HepG2 (cell line): ENCODE measurements around the gene NRL. TPM values are rescaled to one million over a fixed set of nuclear protein-coding genes. Genes with fewer than 3 reads are reported as not detected.
A peak's percentile ranks its signal among the peaks of the same experiment; 100 is the strongest.

Experiments
- AGO2 ChIP-seq: fragments of 200-400 bp; formaldehyde crosslinking; optimal IDR thresholded peaks from 2 replicates; pipeline ENCODE3; 2017; ENCODE audit warnings: mild to moderate bottlenecking, low read depth, low read length, moderate library complexity
- BRCA1 ChIP-seq: sonication (generic); formaldehyde crosslinking; IDR thresholded peaks from 2 replicates; pipeline ENCODE4 v1.4.0; 2020; ENCODE audit warnings: missing genetic modification reagents
- ERF ChIP-seq: IDR thresholded peaks from 2 replicates; pipeline ENCODE4 v1.6.1; 2018; ENCODE audit warnings: missing biosample characterization, missing genetic modification reagents
- ETV5 ChIP-seq: IDR thresholded peaks from 2 replicates; pipeline ENCODE4 v1.6.1; 2018; ENCODE audit warnings: missing biosample characterization, missing genetic modification reagents, inconsistent platforms, borderline replicate concordance
- FLYWCH1 ChIP-seq: sonication (generic); formaldehyde crosslinking; IDR thresholded peaks from 2 replicates; pipeline ENCODE4 v1.8.1; 2023; ENCODE audit warnings: mild to moderate bottlenecking, missing genetic modification reagents
- GMEB2 ChIP-seq: IDR thresholded peaks from 2 replicates; pipeline ENCODE4 v1.6.1; 2016; ENCODE audit warnings: missing biosample characterization, missing genetic modification reagents, low read depth
- HMG20A ChIP-seq: IDR thresholded peaks from 2 replicates; pipeline ENCODE4 v1.6.1; 2016; ENCODE audit warnings: borderline replicate concordance
- HNRNPL ChIP-seq: fragments of 200-400 bp; formaldehyde crosslinking; IDR thresholded peaks from 2 replicates; pipeline ENCODE4 v1.6.1; 2017; ENCODE audit warnings: mild to moderate bottlenecking, low read depth, low read length
- HOXA3 ChIP-seq: sonication (generic); formaldehyde crosslinking; IDR thresholded peaks from 2 replicates; pipeline ENCODE4 v1.5.0; 2020; ENCODE audit warnings: missing genetic modification reagents
- JUN ChIP-seq: sonication (generic); formaldehyde crosslinking; IDR thresholded peaks from 2 replicates; pipeline ENCODE4 v1.4.0; 2020; ENCODE audit warnings: mild to moderate bottlenecking, missing genetic modification reagents
- JUND ChIP-seq: sonication (generic); formaldehyde crosslinking; IDR thresholded peaks from 2 replicates; pipeline ENCODE4 v1.8.0; 2022; ENCODE audit warnings: mild to moderate bottlenecking, missing genetic modification reagents
- MAFF ChIP-seq: IDR thresholded peaks from 2 replicates; pipeline ENCODE4 v1.6.1; 2011; ENCODE audit warnings: low read depth, low read length, improper control_type of control experiment
- MYNN ChIP-seq: sonication (generic); formaldehyde crosslinking; IDR thresholded peaks from 2 replicates; pipeline ENCODE4 v1.4.0; 2020; ENCODE audit warnings: mild to moderate bottlenecking, low read depth, missing genetic modification reagents
- NCOA2 ChIP-seq: sonication (generic); formaldehyde crosslinking; IDR thresholded peaks from 2 replicates; pipeline ENCODE4 v1.8.0; 2022; ENCODE audit warnings: inconsistent platforms
- PRPF4 ChIP-seq: fragments of 200-400 bp; formaldehyde crosslinking; IDR thresholded peaks from 2 replicates; pipeline ENCODE4 v1.6.1; 2016; ENCODE audit warnings: low read length, low read depth; ENCODE audit not compliant: poor library complexity, severe bottlenecking
- SCMH1 ChIP-seq: sonication (generic); formaldehyde crosslinking; IDR thresholded peaks from 2 replicates; pipeline ENCODE4 v1.9.0; 2021; ENCODE audit warnings: missing genetic modification reagents, mild to moderate bottlenecking, borderline replicate concordance
- SIN3A ChIP-seq: IDR thresholded peaks from 2 replicates; pipeline ENCODE4 v1.6.1; 2011; ENCODE audit warnings: low read depth, mild to moderate bottlenecking, control low read depth, low read length, borderline replicate concordance
- SMAD3 ChIP-seq: sonication (generic); formaldehyde crosslinking; IDR thresholded peaks from 2 replicates; pipeline ENCODE4 v1.4.0; 2020; ENCODE audit warnings: missing genetic modification reagents
- TBL1XR1 ChIP-seq: fragments of 150-350 bp; IDR thresholded peaks from 2 replicates; pipeline ENCODE4 v1.6.1; 2014; ENCODE audit warnings: borderline replicate concordance, low read length; ENCODE audit not compliant: partially characterized antibody
- WIZ ChIP-seq: sonication (generic); formaldehyde crosslinking; IDR thresholded peaks from 2 replicates; pipeline ENCODE4 v1.5.1; 2020; ENCODE audit warnings: mild to moderate bottlenecking, missing genetic modification reagents
- ZBTB21 ChIP-seq: sonication (generic); formaldehyde crosslinking; IDR thresholded peaks from 2 replicates; pipeline ENCODE4 v1.4.0; 2020; ENCODE audit warnings: missing genetic modification reagents
- ZFP91 ChIP-seq: sonication (generic); formaldehyde crosslinking; IDR thresholded peaks from 2 replicates; pipeline ENCODE4 v1.9.0; 2022; ENCODE audit warnings: missing genetic modification reagents, mild to moderate bottlenecking, borderline replicate concordance
- ZFYVE20 ChIP-seq: sonication (generic); formaldehyde crosslinking; IDR thresholded peaks from 2 replicates; pipeline ENCODE4 v1.8.0; 2023; ENCODE audit warnings: low read depth, mild to moderate bottlenecking, moderate library complexity, missing genetic modification reagents, borderline replicate concordance
- ZNF253 ChIP-seq: sonication (generic); formaldehyde crosslinking; IDR thresholded peaks from 2 replicates; pipeline ENCODE4 v1.8.0; 2022; ENCODE audit warnings: mild to moderate bottlenecking, missing genetic modification reagents, borderline replicate concordance
- ZNF350 ChIP-seq: sonication (generic); formaldehyde crosslinking; IDR thresholded peaks from 2 replicates; pipeline ENCODE4 v1.4.0; 2020; ENCODE audit warnings: mild to moderate bottlenecking, low read depth, missing genetic modification reagents, borderline replicate concordance
- ZNF570 ChIP-seq: sonication (generic); formaldehyde crosslinking; IDR thresholded peaks from 2 replicates; pipeline ENCODE4 v1.4.0; 2020; ENCODE audit warnings: mild to moderate bottlenecking, missing genetic modification reagents, borderline replicate concordance
- ZNF614 ChIP-seq: IDR thresholded peaks from 2 replicates; pipeline ENCODE4 v1.6.1; 2018; ENCODE audit warnings: missing biosample characterization, missing genetic modification reagents, inconsistent platforms, borderline replicate concordance
- ZNF782 ChIP-seq: sonication (generic); formaldehyde crosslinking; IDR thresholded peaks from 2 replicates; pipeline ENCODE4 v1.4.0; 2020; ENCODE audit warnings: missing genetic modification reagents, mild to moderate bottlenecking, borderline replicate concordance
- polyA plus RNA-seq, 8 experiments: library from polyadenylated mRNA; depleted of rRNA in 3 of 8; stranded (reverse) in 7 of 8; unstranded in 1 of 8; fragments of >200 nt; fragmentation: Illumina TruSeq in 4 of 8; extraction: Trizol in 4 of 8; gene quantifications; 2 replicates each; pipeline versions ENCODE4 v1.2.1 to v1.2.3, GENCODE V29; 2011 to 2016; ENCODE audit warnings: low read depth in 4 of 8, missing spikeins in 1 of 8, mixed read lengths in 1 of 8; ENCODE audit not compliant: insufficient read depth in 1 of 8
- total RNA-seq, 5 experiments: library from RNA; depleted of rRNA; stranded (reverse); fragments of >200 nt; fragmentation: Illumina TruSeq; extraction: Trizol; gene quantifications; 2 replicates each; pipeline ENCODE4 v1.2.3, GENCODE V29; 2016; ENCODE audit warnings: low read depth in 1 of 5

Gene NRL
- total and polyA plus RNA-seq, 2 of the 13 experiments (the other 11 are each of a cell fraction or from before 2014, with no cell fraction given) = 2.5 to 4.7 TPM

- peak; percentile 4 for TF ChIP-seq TBL1XR1
- TF ChIP-seq ZFP91 (CRISPR knock-in tag) = peak; percentile 89
- TF ChIP-seq HNRNPL = 0 out of 2 replicates have a peak, but pooled peaks have one; percentile 15
- peak; percentile 89 for TF ChIP-seq ZNF614 (CRISPR knock-in tag)
- TF ChIP-seq JUN (CRISPR knock-in tag) = peak; percentile 94
- peak; percentile 88 for TF ChIP-seq ETV5 (CRISPR knock-in tag)
- TF ChIP-seq JUND = peak; percentile 37; the same call in 1 of the 2 replicates
- peak; percentile 91 for TF ChIP-seq ZNF782 (CRISPR knock-in tag)
- no peak for TF ChIP-seq SCMH1
- TF ChIP-seq ZNF350 (CRISPR knock-in tag) = peak; percentile 98
- TF ChIP-seq PRPF4 = no peak
- peak; percentile 98 for TF ChIP-seq ERF
- TF ChIP-seq AGO2 = peak; percentile 97
- no peak for TF ChIP-seq FLYWCH1 (CRISPR knock-in tag)
- TF ChIP-seq SIN3A = peak; percentile 87
- TF ChIP-seq BRCA1 (CRISPR knock-in tag) = peak; percentile 74; the same call in 1 of the 2 replicates
- no peak; the same call in 1 of the 2 replicates for TF ChIP-seq HMG20A (CRISPR knock-in tag)
- TF ChIP-seq ZNF570 = no peak
- TF ChIP-seq MYNN (CRISPR knock-in tag) = peak; percentile 94
- peak; percentile 99 for TF ChIP-seq ZBTB21 (CRISPR knock-in tag)
- peak; percentile 93; the same call in 1 of the 2 replicates for TF ChIP-seq WIZ (CRISPR knock-in tag)
- peak; percentile 79; the same call in 1 of the 2 replicates for TF ChIP-seq SMAD3
- peak; percentile 82; the same call in 1 of the 2 replicates for TF ChIP-seq GMEB2 (CRISPR knock-in tag)
- TF ChIP-seq ZFYVE20 = 0 out of 2 replicates have a peak, but pooled peaks have one; percentile 34
- TF ChIP-seq NCOA2 (CRISPR knock-in tag) = peak; percentile 77; the same call in 1 of the 2 replicates
- no peak for TF ChIP-seq ZNF253 (CRISPR knock-in tag)
- peak; percentile 33; the same call in 1 of the 2 replicates for TF ChIP-seq MAFF
- TF ChIP-seq HOXA3 = peak; percentile 99
Observed at GRCh38 chr14:24114532-24115421, at the start of gene NRL, which contains the start of gene DCAF11 (continued).
